Neural cell (in vitro differentiated cells): ENCODE data around the gene NR4A3. TPM values are rescaled to one million over a fixed set of nuclear protein-coding genes. Genes with fewer than 3 reads are reported as not detected.

Experiments
- H2AFZ ChIP-seq: fragments of 200-600, 300-800 bp; sonication (generic), shearing (Covaris generic); 2 replicates; pipeline ENCODE4 v1.6.0; 2014; ENCODE audit warnings: low read depth, mild to moderate bottlenecking, antibody characterized with exemption, low read length, moderate library complexity
- H3F3A ChIP-seq: fragments of 200-600 bp; shearing (Covaris generic); 2 replicates; pipeline ENCODE4 v1.6.1; 2016; ENCODE audit warnings: mild to moderate bottlenecking, moderate library complexity, mixed read lengths, antibody characterized with exemption, low read length; ENCODE audit not compliant: insufficient read depth, poor library complexity, severe bottlenecking
- H3K27ac ChIP-seq: fragments of 200-600, 300-800 bp; sonication (generic), shearing (Covaris generic); 2 replicates; pipeline ENCODE4 v1.5.1; 2014; ENCODE audit warnings: mild to moderate bottlenecking, low read length, moderate library complexity
- H3K27me3 ChIP-seq: fragments of 300-800, 200-600 bp; sonication (generic), shearing (Covaris generic); 2 replicates; pipeline ENCODE4 v1.6.0; 2014; ENCODE audit warnings: mild to moderate bottlenecking, low read depth, low read length, moderate library complexity; ENCODE audit not compliant: insufficient read depth
- H3K36me3 ChIP-seq: fragments of 300-800, 200-600 bp; sonication (generic), shearing (Covaris generic); 2 replicates; pipeline ENCODE4 v1.5.1; 2014; ENCODE audit warnings: mild to moderate bottlenecking, antibody characterized with exemption, low read length, moderate library complexity; ENCODE audit not compliant: insufficient read depth
- H3K4me2 ChIP-seq: fragments of 300-800, 200-600 bp; sonication (generic), shearing (Covaris generic); 2 replicates; pipeline ENCODE4 v1.6.0; 2014; ENCODE audit warnings: mild to moderate bottlenecking, low read length
- H3K4me3 ChIP-seq: fragments of 300-800, 200-600 bp; sonication (generic), shearing (Covaris generic); 2 replicates; pipeline ENCODE4 v1.5.1; 2014; ENCODE audit warnings: mild to moderate bottlenecking, low read length, moderate library complexity
- H3K79me2 ChIP-seq: fragments of 200-600 bp; shearing (Covaris generic); replicated peaks from 2 replicates; pipeline ENCODE4 v1.6.0; 2014; ENCODE audit warnings: mild to moderate bottlenecking, low read length, moderate library complexity; ENCODE audit not compliant: insufficient read depth
- H3K9ac ChIP-seq: fragments of 300-800, 200-600 bp; sonication (generic), shearing (Covaris generic); 2 replicates; pipeline ENCODE4 v1.6.1; 2016; ENCODE audit warnings: mild to moderate bottlenecking, low read length, mixed read lengths
- H3K9me2 ChIP-seq: fragments of 200-600 bp; shearing (Covaris generic); 2 replicates; pipeline ENCODE4 v1.6.1; 2016; ENCODE audit warnings: mild to moderate bottlenecking, low read length, mixed read lengths; ENCODE audit not compliant: insufficient read depth
- H3K9me3 ChIP-seq: fragments of 200-600, 300-800 bp; sonication (generic), shearing (Covaris generic); 2 replicates; pipeline ENCODE4 v1.6.1; 2016; ENCODE audit warnings: mild to moderate bottlenecking, mixed run types, low read length, moderate library complexity, mixed read lengths
- H4K20me1 ChIP-seq: fragments of 200-600 bp; shearing (Covaris generic); 2 replicates; pipeline ENCODE4 v1.6.1; 2016; ENCODE audit warnings: mild to moderate bottlenecking, mixed run types; ENCODE audit not compliant: insufficient read depth
- CTCF ChIP-seq: fragments of 450-650 bp; IDR thresholded peaks from 2 replicates; pipeline ENCODE4 v1.5.1; 2014; ENCODE audit warnings: antibody characterized with exemption, mild to moderate bottlenecking, moderate library complexity; ENCODE audit not compliant: poor library complexity, severe bottlenecking
- EP300 ChIP-seq: fragments of 450-650 bp; conservative IDR thresholded peaks from 2 replicates; pipeline ENCODE4 v1.6.1; 2014; ENCODE audit warnings: antibody characterized with exemption, mild to moderate bottlenecking, moderate library complexity; ENCODE audit not compliant: poor library complexity, severe bottlenecking
- EZH2 ChIP-seq: fragments of 200-600, 300-800 bp; shearing (Covaris generic), sonication (generic); IDR thresholded peaks from 2 replicates; pipeline ENCODE4 v1.6.1; 2014; ENCODE audit warnings: antibody characterized with exemption, low read length, borderline replicate concordance, mild to moderate bottlenecking; ENCODE audit not compliant: insufficient read depth, poor library complexity, severe bottlenecking
- MXI1 ChIP-seq: fragments of 450-650 bp; conservative IDR thresholded peaks from 2 replicates; pipeline ENCODE4 v1.6.1; 2014; ENCODE audit warnings: antibody characterized with exemption, mild to moderate bottlenecking; ENCODE audit not compliant: poor library complexity, severe bottlenecking
- POLR2AphosphoS5 ChIP-seq: IDR thresholded peaks from 2 replicates; pipeline ENCODE4 v1.6.1; 2012
- RAD21 ChIP-seq: fragments of 450-650 bp; conservative IDR thresholded peaks from 2 replicates; pipeline ENCODE4 v1.6.1; 2014; ENCODE audit warnings: antibody characterized with exemption, mild to moderate bottlenecking, moderate library complexity
- REST ChIP-seq: IDR thresholded peaks from 2 replicates; pipeline ENCODE4 v1.6.1; 2012; ENCODE audit warnings: borderline replicate concordance
- SMC3 ChIP-seq: fragments of 450-650 bp; conservative IDR thresholded peaks from 2 replicates; pipeline ENCODE4 v1.6.1; 2014; ENCODE audit warnings: antibody characterized with exemption, mild to moderate bottlenecking, moderate library complexity; ENCODE audit not compliant: poor library complexity
- TAF1 ChIP-seq: IDR thresholded peaks from 2 replicates; pipeline ENCODE4 v1.6.1; 2012; ENCODE audit warnings: low read depth
- polyA plus RNA-seq: library from polyadenylated mRNA; depleted of rRNA; stranded (reverse); fragments of >200 nt; gene quantifications from 2 replicates; pipeline ENCODE4 v1.2.3, GENCODE V29; 2014

Gene NR4A3
- polyA plus RNA-seq, 1 donor from 2014 or later, result 2.7 TPM

GRCh38 chr9:99828417-99829176, 6.9 kb downstream of the NR4A3 start:
- Histone ChIP-seq H4K20me1 (no peaks in the 10 kb centered on the region), H3K27ac (no peak overlapping the region), H3K9ac (no peak overlapping the region), H2AFZ (no peak overlapping the region), H3K9me2 (no peaks in the 10 kb centered on the region), H3K9me3 (no peaks in the 10 kb centered on the region), H3K36me3 (peaks cover 5% of the 10 kb centered on the region), H3K4me3 (no peak overlapping the region), H3F3A (no peaks in the 10 kb centered on the region), H3K4me2 (no peak overlapping the region), H3K79me2 (peaks cover 3% of the 10 kb centered on the region), H3K27me3 (peaks cover 74% of the 10 kb centered on the region)
- TF ChIP-seq TAF1, result no peak
- no peak for TF ChIP-seq EZH2
- TF ChIP-seq RAD21, result no peak
- no peak for TF ChIP-seq REST
- TF ChIP-seq CTCF, result no peak
- TF ChIP-seq POLR2AphosphoS5, result no peak
- TF ChIP-seq MXI1, result no peak
- no peak for TF ChIP-seq EP300
- TF ChIP-seq SMC3, result no peak

- TF ChIP-seq RAD21, result no peak
- no peak for TF ChIP-seq POLR2AphosphoS5
- H3K4me2 ChIP-seq, result no peak overlapping the region
- H3F3A ChIP-seq, result no peaks in the 10 kb centered on the region
- no peak overlapping the region for H3K9ac ChIP-seq
- H3K27me3 ChIP-seq, result peaks cover 41% of the 10 kb centered on the region
- peaks cover under 1% of the 10 kb centered on the region for H3K36me3 ChIP-seq
- H2AFZ ChIP-seq, result no peak overlapping the region
- no peak overlapping the region for H3K4me3 ChIP-seq
- H3K9me3 ChIP-seq, result no peaks in the 10 kb centered on the region
- H3K27ac ChIP-seq, result no peak overlapping the region
- H3K79me2 ChIP-seq, result no peaks in the 10 kb centered on the region
- H3K9me2 ChIP-seq, result no peaks in the 10 kb centered on the region
- no peaks in the 10 kb centered on the region for H4K20me1 ChIP-seq
Measured at GRCh38 chr9:99831857-99832557, 10.3 kb downstream of the NR4A3 start.
